Effector CD4-positive, alpha-beta T cell (primary cell): ENCODE results near the gene EML5.

Experiments used
- DNase-seq: peaks from one replicate; pipeline ENCODE4 v3.0.0-alpha.2; 2020

Gene EML5

DNA sequence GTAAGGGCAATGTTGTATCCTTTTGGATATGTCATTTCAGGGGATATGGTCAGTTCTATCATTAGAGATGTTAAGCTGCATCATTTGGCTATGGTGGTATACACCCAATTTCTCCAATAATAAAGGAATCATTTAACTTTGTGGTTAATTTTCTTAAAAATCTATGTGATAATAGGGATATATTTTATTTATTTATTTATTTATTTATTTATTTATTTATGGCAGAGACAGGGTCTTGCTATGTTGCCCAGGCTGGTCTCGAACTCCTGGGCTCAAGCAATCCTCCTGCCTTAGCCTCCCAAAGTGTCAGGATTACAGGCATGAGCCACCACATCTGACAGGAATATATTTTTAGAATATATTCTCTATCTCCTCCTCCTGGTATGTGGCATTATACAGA lies 85.7 kb downstream of the EML5 start:
- DNase-seq, result no peak

DNA sequence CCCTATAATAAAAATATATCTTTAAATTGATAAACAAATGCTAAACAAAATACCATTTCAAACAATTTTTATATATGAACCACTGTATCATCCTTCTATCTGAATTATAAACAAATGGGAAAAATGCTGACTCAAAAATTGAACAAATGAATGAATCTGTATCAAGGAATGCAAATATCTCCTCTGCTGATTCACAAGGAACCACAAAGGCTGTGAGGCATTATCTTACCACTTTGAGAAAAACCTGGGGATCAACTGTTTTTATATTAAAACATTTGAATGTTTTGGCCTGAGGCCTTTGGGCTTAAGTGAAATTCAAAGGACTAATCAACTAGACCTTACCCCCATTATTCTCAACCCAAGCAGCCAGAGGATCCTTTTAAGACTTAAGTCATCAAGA lies 86.3 kb downstream of the EML5 start:
- no peak for DNase-seq

GRCh38 chr14:88698651-88699050 lies 94.1 kb downstream of the EML5 start:
- DNase-seq, result no peak

DNA sequence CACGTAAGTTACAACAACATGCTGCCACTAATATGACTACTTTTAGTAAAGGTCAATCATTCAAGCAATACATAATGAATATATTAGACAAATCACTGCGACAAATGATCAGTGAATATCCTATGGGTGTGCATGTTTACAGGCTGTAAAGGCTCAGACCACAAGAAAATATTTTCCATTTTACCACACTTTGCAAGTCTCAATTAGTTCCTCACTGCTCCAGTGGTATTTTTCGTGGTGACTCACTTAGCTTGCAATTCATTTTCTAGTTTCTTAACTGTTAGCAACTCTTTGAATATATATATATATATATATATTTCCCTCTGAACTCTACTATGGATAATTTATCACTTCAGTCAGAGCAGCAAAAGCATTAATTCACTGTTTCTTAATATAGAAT lies 96.9 kb downstream of the EML5 start:
- no peak for DNase-seq

DNA sequence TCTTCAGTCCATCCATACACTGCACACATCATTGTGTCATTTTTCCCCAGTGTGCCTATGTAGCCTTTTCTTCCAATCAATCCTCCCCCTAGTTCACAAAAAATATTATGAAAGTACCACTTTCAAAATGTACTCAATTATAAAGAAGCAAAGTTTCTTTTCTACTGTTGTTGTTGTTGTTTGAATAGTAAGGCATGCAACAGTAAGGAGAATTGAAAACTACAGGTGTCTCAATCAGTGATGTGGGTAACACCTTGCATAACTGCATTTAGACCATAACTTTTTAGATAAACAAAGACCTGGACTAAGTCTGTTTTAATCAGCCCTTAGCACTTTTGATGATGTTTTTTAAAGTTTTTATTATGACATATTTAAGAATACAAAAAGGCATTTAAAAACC lies 104.4 kb downstream of the EML5 start:
- no peak for DNase-seq

GRCh38 chr14:88683119-88683518 lies 109.6 kb downstream of the EML5 start:
- no peak for DNase-seq

DNA sequence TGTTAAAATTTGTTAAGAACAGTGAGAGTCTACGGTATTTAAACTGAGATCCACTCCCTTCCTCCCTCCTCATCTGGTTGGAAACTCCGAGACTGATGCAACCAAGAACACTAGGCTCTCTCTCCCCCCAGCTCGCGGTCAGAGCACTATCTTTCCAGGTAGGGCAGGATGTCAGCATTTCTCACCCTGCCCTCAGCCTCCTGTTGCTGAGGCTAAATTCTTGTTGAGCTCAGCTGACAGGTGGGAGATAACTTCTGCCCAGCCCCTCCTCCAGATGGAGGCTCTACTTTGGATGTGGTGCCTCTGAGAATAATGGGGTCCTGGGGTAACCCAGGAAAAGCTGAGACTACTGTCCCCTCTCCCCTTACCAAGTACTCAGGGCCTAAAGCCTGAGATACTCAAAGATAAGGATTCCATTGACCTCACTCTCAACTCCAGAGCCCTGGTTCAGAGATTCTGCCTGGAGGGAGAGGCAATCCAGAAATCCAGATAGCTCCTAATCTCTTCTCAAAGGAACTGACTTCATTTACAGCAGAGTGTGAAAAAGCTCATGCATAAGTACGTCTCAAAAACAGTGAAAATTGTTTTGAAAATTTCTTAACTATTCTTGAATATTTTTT lies 110.1 kb downstream of the EML5 start:
- DNase-seq, result no peak

- no peak for DNase-seq
Observed at GRCh38 chr14:88681755-88682494, 110.8 kb downstream of the EML5 start.

- no peak for DNase-seq
Observed at GRCh38 chr14:88669346-88669745, 123.4 kb downstream of the EML5 start.

DNA sequence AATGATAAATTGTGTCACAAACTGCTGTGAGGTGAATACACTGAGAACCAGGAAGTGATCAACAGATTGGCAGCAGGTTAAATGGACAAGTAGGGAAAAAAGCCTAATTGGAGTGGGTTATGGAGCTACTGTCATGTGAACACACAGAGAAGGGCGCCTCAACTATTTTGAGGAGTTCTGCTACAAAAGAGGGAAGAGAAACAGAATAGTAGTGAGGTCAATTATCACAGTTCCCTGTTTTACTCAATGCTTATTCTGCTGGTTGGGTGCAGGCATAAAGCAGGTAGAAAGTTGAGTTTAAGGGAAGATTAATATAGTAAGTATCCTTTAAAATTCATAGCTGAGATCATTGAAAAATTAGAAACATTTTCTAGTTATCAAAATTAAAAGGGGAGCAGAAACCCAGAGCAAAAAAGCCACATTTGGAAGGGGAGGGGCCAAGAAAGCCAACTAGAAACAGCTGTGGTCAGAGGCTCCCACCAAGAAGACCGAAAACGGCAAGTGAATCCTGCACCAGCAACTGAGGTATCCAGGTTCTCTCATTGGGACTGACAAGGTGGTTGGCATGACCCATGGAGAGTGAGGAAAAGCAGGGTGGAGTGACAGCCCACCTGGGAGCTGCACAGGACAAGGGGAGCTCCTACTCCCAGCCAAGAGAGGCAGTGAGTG lies 124.2 kb downstream of the EML5 start:
- DNase-seq, result no peak

- peak; percentile 28 for DNase-seq
Observed at GRCh38 chr14:88667555-88668273, 125.0 kb downstream of the EML5 start.

- DNase-seq, result no peak
Observed at GRCh38 chr14:88660056-88660455, 132.7 kb downstream of the EML5 start.

- no peak for DNase-seq
Observed at GRCh38 chr14:88639221-88639620, 153.5 kb downstream of the EML5 start.

DNA sequence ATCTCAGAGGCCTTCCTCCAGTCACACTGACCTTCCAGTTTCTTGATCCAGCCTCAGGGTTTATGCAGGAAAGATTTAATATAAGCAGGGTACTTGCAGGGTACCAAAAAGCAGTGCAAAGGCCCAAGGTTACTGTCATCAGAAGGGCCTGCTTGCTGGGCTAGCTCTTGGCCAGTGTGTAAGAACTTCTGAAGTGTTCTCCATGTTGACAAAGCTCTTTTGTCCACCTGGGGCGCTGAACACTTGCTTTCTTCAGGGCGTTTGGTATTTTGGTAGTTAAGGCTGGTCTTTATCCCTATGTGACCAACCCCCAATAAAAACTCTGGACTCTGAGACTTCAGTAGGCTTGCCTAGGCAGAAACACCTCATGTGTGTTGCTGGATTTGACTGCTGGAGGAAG lies 160.2 kb downstream of the EML5 start:
- no peak for DNase-seq

- DNase-seq, result no peak
Observed at GRCh38 chr14:88631091-88631490, 161.7 kb downstream of the EML5 start.

GRCh38 chr14:88630565-88630964 lies 162.2 kb downstream of the EML5 start:
- no peak for DNase-seq

GRCh38 chr14:88628462-88628861 lies 164.3 kb downstream of the EML5 start:
- DNase-seq, result no peak

GRCh38 chr14:88628033-88628432 lies 164.7 kb downstream of the EML5 start:
- no peak for DNase-seq

DNA sequence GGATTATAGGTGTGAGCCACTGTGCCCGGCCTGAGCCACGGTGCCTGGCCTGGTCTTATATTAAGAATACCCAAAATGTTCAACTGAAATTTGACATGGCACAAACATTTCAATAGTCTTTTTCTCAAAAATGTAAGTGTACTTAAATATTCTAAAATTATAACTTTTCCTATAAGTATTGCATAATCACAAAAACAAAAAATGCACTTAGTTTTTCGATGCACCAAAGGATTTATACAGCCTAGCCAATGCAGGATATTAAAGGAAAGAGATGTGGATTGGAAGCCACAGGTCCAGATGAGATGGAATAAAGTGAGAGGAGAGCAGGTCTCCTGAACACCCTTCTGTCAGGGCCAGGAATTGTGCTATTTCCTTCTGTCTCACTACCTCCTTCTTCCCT lies 167.1 kb downstream of the EML5 start:
- no peak for DNase-seq

GRCh38 chr14:88621100-88621499 lies 171.7 kb downstream of the EML5 start:
- no peak for DNase-seq

DNA sequence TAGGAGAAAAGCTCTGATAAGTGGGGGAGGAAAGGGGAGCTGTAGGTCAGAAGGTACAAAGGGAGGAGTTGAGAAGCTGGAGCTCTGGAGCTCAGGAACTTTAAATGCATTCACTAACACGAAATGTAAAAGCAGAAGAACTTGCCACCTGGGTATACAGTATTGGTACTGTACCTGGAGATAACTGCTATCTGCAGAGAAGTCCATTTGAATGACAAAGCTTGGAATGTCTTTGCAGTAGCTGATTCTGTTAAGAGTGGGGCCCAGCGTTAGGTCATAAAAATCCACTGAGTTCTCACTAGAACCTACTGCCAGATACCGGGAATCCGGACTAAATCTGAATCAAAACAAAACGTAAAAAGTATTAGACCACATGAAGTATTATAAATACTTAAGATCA lies 174.3 kb downstream of the EML5 start:
- DNase-seq, result no peak

DNA sequence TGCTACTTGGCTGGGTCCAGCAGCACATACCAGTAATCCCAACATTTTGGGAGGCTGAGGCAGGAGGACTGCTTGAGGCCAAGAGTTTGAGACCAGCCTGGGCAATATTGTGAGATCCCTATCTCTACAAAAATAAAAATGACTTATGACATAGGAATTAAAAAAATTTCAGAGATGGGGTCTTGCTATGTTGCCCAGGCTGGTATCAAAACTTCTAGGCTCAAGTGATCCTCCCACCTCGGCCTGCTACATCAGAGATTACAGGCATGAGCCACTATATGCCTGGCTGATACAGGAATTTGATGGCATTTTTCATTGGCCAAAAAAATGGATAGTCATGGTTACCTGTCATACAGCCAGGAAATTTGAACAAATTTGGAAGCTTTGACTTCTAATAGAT lies 175.3 kb downstream of the EML5 start:
- no peak for DNase-seq

- DNase-seq, result no peak
Observed at GRCh38 chr14:88616697-88617096, 176.1 kb downstream of the EML5 start.
